Omental fat pad (tissue), 4 donors: ENCODE results near the gene STEAP3. TPM values are rescaled to one million over a fixed set of nuclear protein-coding genes. Genes with fewer than 3 reads are reported as not detected.

ENCODE experiments used
- ATAC-seq: fragments of 150-250 bp; one replicate; pipeline ENCODE4 v1.9.1; 2016; ENCODE audit warnings: mild to moderate bottlenecking, moderate library complexity; ENCODE audit not compliant: low FRiP score
- DNase-seq: peaks from one replicate; pipeline ENCODE4 v3.0.0-alpha.2; 2019; ENCODE audit warnings: low spot score
- CTCF ChIP-seq, 3 donors: fragments of 450-650 bp; IDR thresholded peaks; one replicate each; pipeline ENCODE4 v1.5.1; 2016 to 2017; ENCODE audit warnings: antibody characterized with exemption in 3 of 3, mild to moderate bottlenecking in 3 of 3, moderate library complexity in 2 of 3
- total RNA-seq, 4 donors: library from RNA; depleted of rRNA; stranded (reverse); fragments of >200 nt; gene quantifications; one replicate each; pipeline ENCODE4 v1.1.0, GENCODE V29; 2016

Gene STEAP3
- total RNA-seq, 4 donors from 2014 or later, result 9.4 to 22.4 (median 16.3) TPM

DNA sequence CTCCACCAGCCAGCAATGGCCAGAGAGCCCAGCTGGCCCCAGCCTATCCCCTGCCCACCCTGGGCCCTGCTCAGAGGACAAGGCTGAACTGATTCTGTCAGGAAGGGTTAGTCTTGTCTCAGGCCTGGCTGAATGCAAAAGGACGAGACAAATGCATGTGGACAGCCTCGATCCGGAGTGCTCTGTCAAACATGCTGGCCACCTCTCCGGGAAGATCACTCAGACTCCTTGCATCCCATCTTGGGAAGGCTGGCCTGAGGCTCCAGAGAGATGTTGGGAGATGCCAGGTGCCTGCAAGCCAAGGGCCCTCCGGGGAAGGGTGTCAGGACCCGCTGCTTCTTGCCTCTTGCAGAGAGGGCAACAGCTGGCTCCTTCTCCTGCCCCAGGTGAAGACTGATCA lies 44.9 kb upstream of the STEAP3 start:
- no peak for TF ChIP-seq CTCF (IDR thresholded peaks at IDR 0.05)
- ATAC-seq (no peak), DNase-seq (no peak)

DNA sequence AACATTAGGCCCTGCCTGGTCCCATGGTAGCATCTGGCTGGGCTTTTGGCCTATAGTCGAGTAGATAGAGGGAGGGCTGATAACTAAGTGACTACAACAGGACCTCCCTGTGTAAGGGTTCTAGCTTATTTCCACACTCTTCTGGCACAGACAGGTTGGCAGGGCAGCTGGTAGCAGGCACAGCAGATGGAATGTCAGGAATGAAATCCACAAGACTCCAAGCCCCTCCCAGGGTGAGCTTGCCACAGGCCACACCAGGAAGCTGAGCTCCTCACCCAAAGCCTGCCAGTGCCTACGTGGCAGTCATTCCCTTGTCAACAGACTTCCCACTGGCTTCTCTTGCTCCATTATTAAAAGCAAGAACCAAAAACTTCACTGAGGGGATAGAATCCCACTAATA lies 44.4 kb upstream of the STEAP3 start:
- ATAC-seq (no peak), DNase-seq (no peak)
- TF ChIP-seq CTCF (IDR thresholded peaks at IDR 0.05), result no peak

GRCh38 chr2:119179991-119180390 lies 43.6 kb upstream of the STEAP3 start:
- DNase-seq (no peak), ATAC-seq (no peak)

GRCh38 chr2:119180892-119181291 lies 42.7 kb upstream of the STEAP3 start:
- ATAC-seq, result no peak
- no peak for TF ChIP-seq CTCF (IDR thresholded peaks at IDR 0.05)
- no peak for DNase-seq

More at GRCh38 chr2:119179991-119180390, 43.6 kb upstream of the STEAP3 start:
- no peak for TF ChIP-seq CTCF (IDR thresholded peaks at IDR 0.05)

GRCh38 chr2:119181391-119181790 lies 42.2 kb upstream of the STEAP3 start:
- no peak for ATAC-seq
- no peak for DNase-seq

GRCh38 chr2:119181791-119182445 lies 41.7 kb upstream of the STEAP3 start:
- TF ChIP-seq CTCF (IDR thresholded peaks at IDR 0.05), result no peak
- no peak for DNase-seq
- no peak for ATAC-seq

More at GRCh38 chr2:119181391-119181790, 42.2 kb upstream of the STEAP3 start:
- no peak for TF ChIP-seq CTCF (IDR thresholded peaks at IDR 0.05)

GRCh38 chr2:119184512-119184911 lies 39.1 kb upstream of the STEAP3 start:
- no peak for TF ChIP-seq CTCF (IDR thresholded peaks at IDR 0.05)
- ATAC-seq, result no peak
- DNase-seq, result no peak
